GM18507 (cell line): ENCODE measurements around the gene TTC22.

ENCODE experiments used
- DNase-seq: peaks from one replicate; pipeline ENCODE4 v3.0.0; 2011; ENCODE audit warnings: low read depth; ENCODE audit not compliant: insufficient read length; ENCODE audit errors: extremely low spot score
- FAIRE-seq: peaks from 2 replicates; lab custom pipeline; 2011; peaks lifted over from hg19 to GRCh38; lab: Jason Lieb, UNC

Gene TTC22

GRCh38 chr1:54810153-54810942 is 9.2 kb upstream of the TTC22 start:
- FAIRE-seq, result peak; percentile 72
- peak; percentile 52 for DNase-seq

GRCh38 chr1:54809496-54810074 is 8.5 kb upstream of the TTC22 start:
- FAIRE-seq (no peak), DNase-seq (no peak)

GRCh38 chr1:54808443-54809207 is 7.5 kb upstream of the TTC22 start:
- FAIRE-seq, result no peak
- DNase-seq, result no peak

- FAIRE-seq (no peak), DNase-seq (no peak)
Measured at GRCh38 chr1:54807756-54808155, 6.6 kb upstream of the TTC22 start.

DNA sequence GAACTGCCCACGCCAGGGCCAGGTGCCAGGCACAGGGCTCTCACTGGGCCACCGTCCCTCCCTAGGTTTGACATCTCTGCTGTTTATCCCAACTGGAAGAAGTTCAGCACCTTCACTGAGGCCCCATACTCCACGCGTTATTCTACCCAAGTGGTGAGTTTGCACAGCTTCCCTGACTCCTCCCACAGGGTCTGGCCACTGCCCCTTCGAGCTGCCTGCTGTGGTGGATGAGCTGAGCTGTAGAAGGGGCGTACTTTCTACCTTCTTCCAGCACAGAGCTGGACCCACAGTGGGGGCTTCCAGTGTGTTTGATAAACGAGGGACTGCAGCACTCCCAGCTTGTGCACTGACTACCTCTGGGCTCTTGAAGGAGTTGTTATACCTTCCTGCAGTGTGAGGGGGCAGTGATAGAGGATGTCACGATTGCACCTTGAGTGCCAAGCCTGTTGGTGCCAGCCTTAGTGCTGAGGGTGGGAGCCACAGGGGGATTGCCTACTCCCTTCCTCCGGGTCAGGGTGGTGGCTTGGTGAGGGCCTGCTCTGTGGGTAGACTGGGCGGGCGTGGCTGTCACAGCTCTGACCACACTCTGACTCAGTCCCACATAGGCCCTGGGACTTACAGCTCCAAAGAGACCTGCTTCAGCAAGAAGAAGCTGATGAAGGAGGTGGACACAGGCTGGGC is 5.9 kb upstream of the TTC22 start:
- DNase-seq, result no peak
- no peak for FAIRE-seq

DNA sequence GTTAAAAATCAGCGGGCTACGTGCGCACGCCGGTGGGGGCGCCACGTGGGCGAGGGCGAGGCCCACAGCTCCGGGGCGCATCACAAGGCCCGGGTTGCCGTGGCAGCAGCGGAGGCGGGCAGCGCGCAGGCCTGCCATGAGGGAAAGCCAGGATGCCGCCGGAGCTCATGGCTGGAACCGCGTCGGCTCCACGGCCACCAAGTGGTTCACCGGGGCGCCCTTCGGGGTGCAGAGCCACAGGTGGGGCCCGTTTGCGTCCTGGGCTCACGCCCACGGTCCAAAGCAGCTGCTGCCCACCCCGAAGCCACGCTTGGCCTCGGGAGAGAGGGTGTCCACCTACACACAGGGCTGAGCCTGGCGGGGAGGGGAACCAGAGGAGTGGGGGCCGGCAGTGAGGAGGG is 4.9 kb upstream of the TTC22 start:
- no peak for DNase-seq
- FAIRE-seq, result no peak

DNA sequence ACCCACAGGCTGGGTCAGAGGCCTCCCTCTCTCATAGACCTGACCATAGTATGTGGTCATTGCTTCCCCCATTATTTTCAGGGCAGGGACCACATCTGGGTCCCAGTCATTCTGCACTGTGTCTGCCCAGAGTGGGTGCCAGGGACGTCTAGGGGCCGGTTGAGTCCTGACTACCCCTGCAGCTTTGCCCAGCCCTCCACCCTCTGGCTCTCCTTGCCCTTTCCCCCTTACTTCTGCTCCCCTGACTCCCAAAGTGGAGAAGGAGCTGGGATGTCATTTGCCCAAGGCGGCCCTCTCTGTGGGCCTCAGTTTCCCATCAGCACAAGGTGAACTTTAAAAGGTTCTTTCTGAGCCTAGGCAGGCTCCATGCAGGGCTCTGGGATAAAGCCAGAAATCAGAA is 4.3 kb upstream of the TTC22 start:
- DNase-seq (no peak), FAIRE-seq (no peak)

DNA sequence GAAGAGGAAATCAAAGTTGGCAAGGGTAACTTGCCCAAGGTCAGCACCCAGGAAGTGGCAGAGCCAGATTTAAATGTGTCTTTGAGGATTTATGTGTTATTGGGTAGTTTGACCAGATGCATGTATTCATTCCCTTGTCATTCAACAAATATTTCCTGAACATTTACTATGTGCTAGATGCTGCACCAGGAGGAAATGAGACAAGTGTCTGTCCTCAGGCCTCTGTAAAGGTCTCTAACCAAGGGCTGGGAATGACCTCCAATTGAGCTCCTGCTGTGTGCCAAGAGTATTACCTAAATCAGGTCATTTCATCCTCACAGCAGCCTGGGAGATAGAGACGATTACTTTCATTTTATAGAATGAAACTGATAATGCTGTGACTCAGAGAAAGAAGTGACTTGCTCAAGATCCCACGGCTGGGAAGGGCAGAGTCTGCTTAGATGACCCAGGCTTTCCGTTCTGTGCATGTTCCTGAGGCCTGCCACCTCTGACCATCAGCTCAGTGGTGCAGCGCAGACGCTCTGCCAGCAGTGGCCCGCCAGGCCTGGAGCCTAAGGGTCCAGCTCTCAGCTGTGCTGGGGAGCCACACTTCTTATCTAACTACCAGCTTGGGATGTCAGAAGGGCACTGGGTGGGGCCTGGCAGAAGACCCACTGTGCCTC is 3.5 kb upstream of the TTC22 start:
- FAIRE-seq, result peak; percentile 52

GRCh38 chr1:54803761-54804470 is 2.8 kb upstream of the TTC22 start:
- FAIRE-seq (no peak), DNase-seq (no peak)

More for the DNA sequence above, 3.5 kb upstream of the TTC22 start:
- DNase-seq, result no peak

DNA sequence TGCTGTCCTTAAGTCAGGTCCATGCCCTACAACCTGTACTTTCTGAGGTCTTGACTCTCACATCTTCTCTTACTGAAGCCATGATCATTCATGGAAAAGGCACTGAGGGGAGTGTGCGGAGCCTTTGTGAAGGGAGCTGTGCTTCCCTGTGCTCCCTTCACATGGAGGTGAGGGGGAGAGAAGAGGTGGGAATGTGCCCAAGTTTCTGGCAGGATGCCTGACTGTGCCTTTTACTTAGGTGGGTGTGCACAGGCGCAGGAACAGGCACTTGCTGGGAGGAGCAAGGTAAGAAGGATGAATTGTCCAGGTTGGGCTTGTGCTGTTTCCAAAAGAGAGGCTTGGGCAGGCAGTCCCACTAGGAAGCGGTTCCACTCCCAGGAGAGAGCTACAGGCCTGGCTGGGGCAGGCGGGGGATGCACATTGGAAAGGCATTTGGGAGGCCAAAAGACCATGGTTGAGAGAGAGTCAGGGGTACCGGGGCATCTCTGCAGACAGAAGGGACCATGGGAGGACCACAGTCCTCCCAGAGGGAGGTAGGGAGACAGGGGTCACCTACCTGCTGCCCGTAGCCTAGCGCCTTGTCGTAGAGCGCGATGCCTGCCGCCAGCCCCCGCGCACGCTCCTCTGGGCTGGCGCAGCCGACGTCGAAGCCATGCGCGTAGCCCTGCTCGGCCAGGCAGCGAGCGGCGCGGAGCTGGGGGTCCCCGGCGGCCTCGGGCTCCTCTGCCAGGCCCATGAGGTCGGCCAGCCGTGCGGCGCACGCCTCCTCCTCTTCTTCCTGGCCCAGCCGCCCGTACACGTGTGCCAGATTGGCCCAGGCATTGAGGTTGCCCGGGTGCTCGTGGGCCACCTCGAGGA is 853 bp downstream of the TTC22 start:
- DNase-seq (no peak), FAIRE-seq (no peak)

DNA sequence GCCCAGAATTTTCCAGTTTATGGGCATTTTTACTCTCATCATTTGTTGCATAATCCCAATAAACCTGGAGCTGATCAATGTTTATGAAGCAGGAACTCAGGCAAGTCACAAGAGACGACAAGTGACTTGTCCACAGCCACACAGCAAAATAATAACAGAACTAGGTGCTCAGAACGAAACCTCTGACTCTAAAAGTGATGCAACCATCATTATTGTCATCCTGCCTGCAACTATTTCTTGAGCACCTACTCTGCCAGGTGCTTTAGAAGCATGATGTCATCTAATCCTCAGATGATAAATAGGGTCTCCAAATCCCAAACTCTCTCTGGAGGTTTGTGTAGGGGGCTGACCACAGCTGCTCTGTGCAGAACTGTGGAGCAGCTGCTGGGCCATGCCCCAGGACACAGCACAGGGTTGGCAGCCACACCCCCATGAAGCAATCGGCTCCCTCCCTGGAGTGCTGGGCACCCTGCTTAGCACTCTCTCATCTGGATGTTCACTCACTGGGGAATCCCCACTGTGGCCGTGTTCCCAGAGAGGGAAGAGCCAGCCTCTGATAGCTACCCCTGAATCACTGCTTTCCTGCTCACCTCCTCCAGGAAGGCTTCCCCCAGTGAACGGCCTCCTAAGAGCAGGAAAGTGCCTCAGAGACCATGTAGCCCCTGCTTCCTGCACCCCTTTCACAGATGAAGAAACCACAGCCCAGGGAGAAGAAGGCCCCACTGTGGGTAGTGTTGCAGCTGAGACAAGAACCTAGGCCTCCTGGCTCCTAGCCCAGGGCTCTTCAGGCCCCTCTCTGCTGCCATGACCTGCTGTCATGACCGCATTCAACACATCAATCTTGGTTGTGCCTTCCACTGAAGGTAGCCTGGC is 2.1 kb downstream of the TTC22 start:
- FAIRE-seq, result peak; percentile 56
- DNase-seq, result no peak

- DNase-seq (no peak), FAIRE-seq (no peak)
Measured at GRCh38 chr1:54798206-54798605, 2.9 kb downstream of the TTC22 start.

DNA sequence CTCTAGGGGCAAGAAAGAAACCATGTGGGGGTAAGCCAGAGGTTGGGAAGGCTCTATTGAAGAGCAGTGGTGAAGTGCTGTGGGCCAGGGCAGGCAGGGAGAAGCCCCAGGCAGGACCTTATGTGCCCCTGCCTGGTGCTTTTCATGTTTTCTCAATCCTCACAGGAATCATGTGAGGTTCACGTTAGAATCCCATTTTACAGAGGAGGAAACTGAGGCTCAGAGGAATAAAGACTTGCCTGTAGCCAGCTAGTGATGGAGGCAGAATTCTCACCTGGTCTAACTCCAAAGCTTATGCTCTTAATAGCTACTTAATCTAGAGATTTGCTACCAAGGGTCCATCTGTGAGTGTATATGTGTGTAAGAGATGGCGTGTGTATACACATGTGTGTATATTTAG is 4.2 kb downstream of the TTC22 start:
- no peak for FAIRE-seq
- no peak for DNase-seq

DNA sequence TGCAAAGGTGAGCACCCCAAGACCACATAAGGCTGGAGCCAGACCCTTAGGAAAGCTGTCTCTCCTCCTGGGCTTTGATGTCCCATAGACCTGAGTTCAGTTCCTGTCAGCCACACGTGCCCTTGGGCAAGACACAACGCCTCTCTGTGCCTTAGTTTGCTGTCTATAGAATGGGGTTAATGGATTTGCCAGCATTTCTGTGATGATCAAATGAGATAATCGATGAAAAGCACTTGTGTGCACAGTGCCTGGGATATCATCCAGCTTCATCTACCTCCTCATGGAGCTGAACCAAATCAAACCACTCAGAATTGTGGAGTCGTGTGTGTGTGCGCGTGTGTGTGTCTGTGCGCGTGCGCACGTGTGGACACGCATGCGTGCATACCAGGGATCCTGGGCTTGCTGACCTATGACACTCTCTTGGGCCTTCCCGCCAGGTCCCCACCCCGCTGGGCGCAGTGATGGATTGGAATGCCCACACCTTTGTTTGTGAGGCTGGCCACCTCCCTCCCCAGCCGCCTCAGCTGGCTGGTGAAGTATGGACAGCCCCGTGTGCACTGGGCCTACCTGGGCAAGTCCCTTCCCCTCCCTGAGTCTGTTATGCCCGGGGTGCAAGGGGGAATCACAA is 5.2 kb downstream of the TTC22 start:
- DNase-seq (no peak), FAIRE-seq (no peak)

DNA sequence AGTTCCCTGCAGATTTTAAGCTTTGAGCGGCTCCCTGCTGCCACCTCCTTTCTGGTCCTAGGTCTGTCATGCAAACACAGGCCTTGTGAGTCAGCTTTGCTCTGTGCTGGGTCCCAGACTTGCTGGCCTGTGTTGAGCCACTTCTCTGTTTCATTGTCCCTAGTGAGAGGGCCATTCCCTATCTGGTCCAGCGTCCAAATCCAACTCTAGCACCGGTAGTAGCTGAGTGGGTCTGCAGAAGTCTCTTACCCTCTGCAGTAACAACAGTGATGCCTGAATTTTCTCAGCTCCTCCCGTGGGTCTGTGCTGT is 5.8 kb downstream of the TTC22 start:
- DNase-seq, result no peak
- no peak for FAIRE-seq

GRCh38 chr1:54794451-54795355 is 6.4 kb downstream of the TTC22 start:
- no peak for FAIRE-seq
- DNase-seq, result no peak
